GM11168 (cell line): ENCODE data around the gene MRPL41.
"Not testable (repeated sequence)": the region's sequence is repeated elsewhere in the genome, so short reads cannot be mapped to it uniquely, and the experiment has no call there.

Experiments used
- in situ Hi-C: fragments of 300-500 bp; cut with MboI; formaldehyde crosslinking; loops from one replicate; pipeline ENCODE4 v1.12.0; 2022; ENCODE audit warnings: low sequenced_read_pairs; ENCODE audit not compliant: unreplicated experiment

MRPL41 gene

GRCh38 chr9:137550958-137551263 is 768 bp upstream of the MRPL41 start:
- in situ Hi-C loops = not testable (repeated sequence)

- in situ Hi-C loops = no loop called here
Measured at GRCh38 chr9:137552022-137552768, 516 bp downstream of the MRPL41 start.

GRCh38 chr9:137553654-137554053 is 2.0 kb downstream of the MRPL41 start:
- in situ Hi-C loops = not testable (repeated sequence)

- in situ Hi-C loops = no loop called here
Measured at GRCh38 chr9:137554349-137554748, 2.7 kb downstream of the MRPL41 start.

- in situ Hi-C loops = no loop called here
Measured at GRCh38 chr9:137555179-137555578, 3.5 kb downstream of the MRPL41 start.

- in situ Hi-C loops = no loop called here
Measured at GRCh38 chr9:137556069-137556838, 4.6 kb downstream of the MRPL41 start.

GRCh38 chr9:137558127-137558526 is 6.4 kb downstream of the MRPL41 start:
- in situ Hi-C loops = no loop called here

GRCh38 chr9:137564134-137564533 is 12.5 kb downstream of the MRPL41 start:
- in situ Hi-C loops = no loop called here

- in situ Hi-C loops = no loop called here
Measured at GRCh38 chr9:137564817-137565411, 13.2 kb downstream of the MRPL41 start.

- in situ Hi-C loops = not testable (repeated sequence)
Measured at GRCh38 chr9:137568445-137568844, 16.8 kb downstream of the MRPL41 start.

- in situ Hi-C loops = no loop called here
Measured at GRCh38 chr9:137569609-137570203, 18.0 kb downstream of the MRPL41 start.

- in situ Hi-C loops = no loop called here
Measured at GRCh38 chr9:137570566-137570965, 18.9 kb downstream of the MRPL41 start.

- in situ Hi-C loops = no loop called here
Measured at GRCh38 chr9:137574192-137574591, 22.5 kb downstream of the MRPL41 start.

GRCh38 chr9:137575364-137575715 is 23.7 kb downstream of the MRPL41 start:
- in situ Hi-C loops = no loop called here

GRCh38 chr9:137575716-137576411 is 24.2 kb downstream of the MRPL41 start:
- in situ Hi-C loops = no loop called here

- in situ Hi-C loops = no loop called here
Measured at GRCh38 chr9:137578518-137579258, 27.0 kb downstream of the MRPL41 start, which contains the start of gene DPH7. Gene DPH7 (minus strand): TSS chr9:137578925. CDS start chr9:137578777, 148 bp downstream.

- in situ Hi-C loops = no loop called here
Measured at GRCh38 chr9:137579259-137579604, 27.6 kb downstream of the MRPL41 start.

GRCh38 chr9:137580209-137580953 is 28.7 kb downstream of the MRPL41 start:
- in situ Hi-C loops = no loop called here

- in situ Hi-C loops = no loop called here
Measured at GRCh38 chr9:137580954-137581322, 29.3 kb downstream of the MRPL41 start.
